ENCODE measurements around the gene PEX5L.
A peak's percentile ranks its signal among the peaks of the same experiment; 100 is the strongest.

PEX5L gene

DNA sequence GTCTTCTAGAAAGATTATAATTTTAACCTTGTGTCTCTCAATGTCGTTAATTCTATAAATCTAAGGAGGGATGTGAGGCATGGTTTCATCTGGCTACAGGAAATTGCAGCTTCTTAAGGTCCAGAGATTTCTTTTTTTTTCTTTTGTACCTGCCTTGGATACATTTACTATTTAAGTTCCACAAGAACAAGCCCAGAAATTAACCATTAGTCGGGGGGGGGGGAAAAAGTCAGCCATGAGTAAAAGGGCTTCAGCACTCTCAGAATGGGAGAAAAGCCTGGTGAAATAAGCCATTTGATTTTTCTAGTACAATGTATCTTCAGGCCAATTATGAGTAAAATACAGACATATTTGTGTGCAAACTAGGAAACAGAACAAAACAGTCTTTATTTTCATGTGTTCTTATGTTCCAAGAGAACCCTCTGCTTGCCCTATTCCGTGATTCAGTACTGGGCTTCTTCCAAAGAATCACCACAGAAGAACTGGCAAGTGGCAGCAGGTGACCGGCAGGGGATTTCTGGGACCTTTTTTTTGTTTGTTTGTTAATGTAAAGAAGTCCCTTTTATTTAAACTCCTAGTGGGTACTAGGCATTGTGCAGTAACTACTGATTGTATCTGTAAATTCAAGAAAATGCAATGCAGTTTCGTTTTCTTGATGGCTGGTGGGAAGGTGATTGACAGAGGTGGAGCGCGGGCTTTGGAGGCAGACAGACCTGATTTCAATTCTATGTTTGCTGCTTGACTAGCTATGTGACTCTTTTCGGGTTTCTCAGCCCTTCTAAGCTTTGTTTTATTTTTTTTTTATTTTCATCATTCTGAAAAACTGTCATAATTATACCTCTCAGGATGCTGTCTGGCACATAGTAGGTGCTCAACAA lies 82.5 kb downstream of the PEX5L start:
- DNase-seq: no peak

DNA sequence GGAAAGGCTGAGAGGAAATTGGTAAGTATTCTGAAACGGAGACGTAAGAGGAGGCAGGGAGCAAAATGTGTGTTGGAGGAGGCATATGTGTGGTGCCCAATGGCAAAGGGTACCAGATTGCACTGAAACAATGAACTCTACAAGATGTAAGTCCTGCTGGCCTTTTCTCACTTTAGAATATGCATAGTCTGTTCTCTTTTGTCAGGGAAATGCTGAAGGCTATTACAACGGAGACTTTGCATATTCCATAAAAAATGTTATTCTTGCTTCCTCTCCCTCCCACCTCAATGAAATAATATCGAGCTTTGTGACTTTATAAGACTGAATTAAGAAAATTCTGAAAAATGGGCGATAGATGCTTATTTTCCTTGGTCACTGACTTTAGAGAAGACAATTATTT lies 85.9 kb downstream of the PEX5L start:
- no peak for DNase-seq

DNA sequence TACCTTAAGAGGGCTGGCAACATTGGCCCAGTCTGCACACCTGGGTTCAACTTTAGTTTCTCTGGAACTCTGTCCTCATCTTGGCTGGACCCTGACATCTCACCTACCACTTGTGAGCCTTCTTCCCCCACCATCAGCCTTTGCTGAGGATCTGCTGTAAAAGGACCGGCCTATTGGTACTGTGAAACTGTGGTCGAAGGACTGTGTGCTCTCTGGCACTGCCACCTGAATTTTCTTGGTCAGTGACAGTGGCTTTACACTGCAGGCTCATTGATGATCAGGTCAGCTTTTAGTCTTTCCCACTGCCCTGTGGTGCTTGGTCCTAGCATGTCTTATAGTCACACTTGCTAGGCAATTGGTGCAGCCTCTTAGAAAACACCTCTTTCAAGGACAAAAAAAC lies 86.9 kb downstream of the PEX5L start:
- no peak for DNase-seq

DNA sequence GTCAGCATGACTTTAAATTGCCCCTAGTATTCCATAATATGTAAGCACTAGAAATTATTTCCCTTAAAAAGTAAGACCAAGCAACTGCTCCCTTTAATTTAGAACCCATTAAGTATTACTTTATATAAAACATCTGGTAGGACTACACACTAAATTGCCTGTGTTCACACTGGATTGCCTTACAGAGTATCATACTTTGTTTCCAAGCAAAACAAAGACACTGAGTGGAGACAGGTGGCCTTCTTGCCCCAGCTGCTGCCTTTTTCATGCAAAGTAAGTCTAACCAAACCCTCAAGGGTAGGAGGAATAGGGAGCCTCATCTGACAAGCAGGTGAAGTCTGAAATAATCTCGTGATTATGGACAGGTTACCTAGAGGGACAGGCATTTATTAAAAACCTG lies 87.3 kb downstream of the PEX5L start:
- DNase-seq: no peak

DNA sequence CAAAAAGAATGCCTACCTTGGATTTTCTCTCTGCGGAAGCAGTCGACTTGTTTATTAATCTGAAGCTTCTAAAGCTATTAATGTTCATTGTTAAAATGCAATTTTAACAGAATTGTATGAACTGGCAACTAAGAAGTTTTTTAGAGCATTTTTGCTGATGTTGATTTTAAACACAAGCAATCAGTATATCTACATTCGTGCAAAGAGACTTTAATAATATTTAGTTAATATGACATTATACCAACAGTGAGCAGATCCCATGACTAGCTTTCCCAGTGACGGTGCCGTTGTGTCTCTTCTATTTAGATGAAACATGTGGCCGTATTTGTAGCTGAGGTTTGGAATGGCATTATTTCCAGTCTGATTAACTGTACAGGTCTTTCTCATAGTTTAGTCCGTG lies 88.0 kb downstream of the PEX5L start:
- DNase-seq: no peak

DNA sequence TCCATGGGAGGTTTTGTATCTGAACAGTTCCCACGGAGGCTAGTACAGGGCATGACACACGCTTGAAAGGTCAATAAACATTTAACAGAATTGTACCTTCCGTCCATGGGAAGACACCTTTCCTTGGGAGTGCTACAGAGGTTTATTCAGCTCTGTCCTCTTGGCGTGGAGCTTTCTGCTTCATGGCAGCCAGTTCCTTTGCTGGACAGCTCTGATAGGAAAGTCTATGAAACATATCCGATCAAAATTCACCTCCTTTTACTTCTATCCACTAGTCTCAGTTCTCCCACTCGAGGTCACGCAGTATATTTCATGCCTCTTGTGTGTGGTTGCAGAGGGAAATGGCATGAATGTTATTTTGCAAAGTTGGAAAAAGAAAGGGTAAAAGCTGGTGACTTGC lies 91.2 kb downstream of the PEX5L start:
- DNase-seq: no peak

DNA sequence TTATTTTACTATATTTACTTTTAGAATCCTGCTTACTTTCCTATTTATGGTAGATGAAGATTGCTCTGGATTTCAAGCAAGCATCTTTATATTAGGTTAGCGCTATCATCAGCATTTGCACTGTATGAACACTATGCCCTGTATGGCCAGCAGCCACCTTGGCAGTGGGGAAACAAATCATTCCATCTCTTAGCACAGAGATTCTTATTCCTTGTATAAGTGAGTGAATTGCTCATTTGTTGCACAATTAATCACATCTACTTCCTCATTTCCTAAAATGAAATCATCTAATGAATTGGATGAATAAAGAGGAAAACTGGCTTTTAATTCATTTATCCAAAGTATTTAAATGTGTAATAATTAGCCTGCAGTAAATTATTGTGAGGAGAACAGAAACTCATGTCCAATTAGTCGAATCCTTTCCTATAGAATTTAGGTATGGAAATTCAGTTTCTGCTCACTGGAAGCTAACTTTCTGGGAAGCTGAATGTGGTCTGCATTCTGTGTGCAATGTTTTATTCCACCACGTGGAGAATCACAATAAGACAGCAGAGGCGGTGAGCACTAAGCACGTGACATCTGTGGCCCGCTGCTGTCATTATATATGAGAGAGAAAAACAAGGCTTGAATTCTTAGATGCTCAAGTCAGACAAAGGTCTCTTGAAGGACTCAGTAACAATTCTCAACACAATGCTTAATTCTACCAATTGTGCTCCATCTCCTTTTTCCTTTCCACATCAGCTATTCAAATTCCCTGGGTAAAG lies 93.4 kb downstream of the PEX5L start:
- peak in 2 of 3 donors; percentile 37 to 40 for DNase-seq

DNA sequence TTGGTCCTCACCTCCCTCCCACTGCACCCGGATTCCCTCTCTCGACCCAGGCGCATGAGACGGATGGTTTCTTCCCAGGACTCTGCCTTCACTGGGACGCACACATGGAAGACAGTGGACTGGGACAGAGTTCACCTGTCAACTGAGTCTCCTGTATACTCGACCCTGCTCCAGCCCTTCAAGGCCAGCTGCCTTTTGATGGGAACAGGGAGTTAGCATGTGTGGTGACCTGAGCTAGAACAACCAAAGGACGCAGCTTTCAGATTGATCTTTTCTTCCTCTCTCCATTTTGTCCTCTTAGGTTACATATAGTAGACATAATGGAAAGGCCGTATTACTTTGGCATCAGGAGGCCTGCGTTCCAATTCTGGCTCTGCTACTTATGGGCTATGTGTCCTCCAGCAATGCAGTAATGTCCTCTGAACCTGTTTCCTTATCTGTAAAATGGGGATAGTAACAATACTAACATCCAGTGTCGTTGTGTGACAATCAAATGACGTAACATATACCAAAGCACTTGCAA lies 94.1 kb downstream of the PEX5L start:
- no peak for DNase-seq

DNA sequence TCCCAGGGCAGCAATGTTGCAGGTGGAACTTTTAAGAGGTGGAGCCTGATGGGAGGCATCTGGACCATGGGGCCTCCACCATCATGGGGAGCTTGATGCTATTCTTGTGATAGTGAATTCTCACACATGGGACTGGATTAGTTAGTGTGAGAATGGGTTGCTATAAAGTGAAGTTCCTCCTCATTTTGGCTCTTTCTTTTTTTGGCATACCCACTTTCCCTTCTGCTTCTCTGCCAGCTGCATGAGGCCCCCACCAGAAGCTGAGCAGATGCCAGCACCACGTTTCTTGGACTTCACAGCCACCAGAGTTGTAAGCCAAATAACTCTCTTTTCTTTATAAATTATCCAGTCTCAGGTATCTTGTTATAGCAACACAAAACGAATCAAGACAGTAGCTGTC lies 101.0 kb downstream of the PEX5L start:
- DNase-seq: no peak

DNA sequence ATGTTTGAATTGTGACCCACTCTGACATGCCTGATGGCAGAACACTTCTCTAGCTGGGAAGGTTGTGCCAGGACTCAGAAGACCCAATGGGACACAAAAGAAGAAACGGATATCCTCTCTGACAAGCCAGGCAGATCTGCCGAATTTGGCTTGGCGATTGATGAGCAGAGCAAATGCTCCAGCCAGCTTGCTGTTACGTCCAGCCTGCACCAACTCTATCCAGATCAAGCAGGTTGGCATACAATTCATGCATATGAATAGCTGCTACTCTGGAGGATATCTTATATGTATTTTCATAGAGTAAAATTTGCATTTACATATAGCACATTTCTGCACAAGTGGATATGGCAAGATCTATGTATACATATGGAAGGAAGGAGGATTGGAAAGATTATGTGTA lies 102.8 kb downstream of the PEX5L start:
- DNase-seq: no peak

DNA sequence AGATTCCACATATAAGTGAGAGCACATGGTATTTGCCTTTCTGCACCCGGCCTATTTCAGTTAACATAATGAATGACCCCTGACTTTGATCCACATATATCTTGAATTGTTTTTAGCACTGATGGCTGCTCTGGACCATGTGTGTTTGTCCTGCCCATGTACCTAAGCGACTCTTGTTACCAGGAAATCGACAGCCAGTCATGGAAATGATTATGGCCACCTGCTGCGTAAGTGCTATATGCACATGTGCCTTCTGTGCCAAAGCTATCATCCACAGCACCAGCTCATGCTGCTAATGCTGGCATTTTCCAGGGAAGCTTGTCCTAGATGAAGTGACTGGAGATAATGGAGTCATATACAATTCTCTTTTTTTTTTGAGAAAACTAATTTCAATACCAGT lies 103.7 kb downstream of the PEX5L start:
- DNase-seq: no peak

DNA sequence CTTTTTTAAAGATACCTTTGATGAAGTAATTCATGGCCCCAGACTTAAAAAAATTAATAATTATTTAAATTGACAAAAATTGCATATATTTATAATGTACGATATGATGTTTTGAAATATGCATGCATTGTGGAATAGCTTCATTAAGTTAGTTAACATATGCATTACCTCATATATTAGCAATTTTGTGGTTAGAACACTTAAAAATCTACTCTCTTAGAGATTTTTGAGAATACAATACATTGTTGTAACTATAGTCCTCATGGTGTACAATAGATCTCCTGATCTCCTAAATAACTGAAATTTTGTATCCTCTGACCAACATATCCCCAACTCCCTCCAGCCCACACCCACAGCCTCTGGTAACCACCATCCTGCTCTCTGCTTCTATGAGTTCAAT lies 104.1 kb downstream of the PEX5L start:
- DNase-seq: no peak

DNA sequence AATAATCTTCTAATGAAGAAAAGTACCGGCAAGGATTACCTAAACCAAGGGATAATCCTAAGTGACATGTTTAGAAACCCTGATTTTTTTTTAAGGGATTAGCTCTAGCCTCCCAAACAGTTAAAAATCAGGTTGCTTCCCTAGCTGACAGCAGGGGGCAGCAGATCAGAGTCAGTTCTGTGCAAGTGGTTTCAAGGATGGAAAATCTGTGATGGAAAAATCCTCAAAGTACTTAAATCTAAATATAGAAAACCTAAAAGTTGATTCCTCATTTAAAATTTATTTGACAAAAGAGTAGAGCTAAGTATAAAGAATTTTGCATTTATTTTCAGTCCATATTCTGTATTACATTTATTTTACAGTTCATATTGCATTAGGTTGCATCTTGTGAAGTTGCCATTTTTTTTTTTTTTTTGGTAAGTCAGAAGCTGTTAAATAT lies 107.6 kb downstream of the PEX5L start:
- DNase-seq: peak; percentile 59 to 69 (median 64)

DNA sequence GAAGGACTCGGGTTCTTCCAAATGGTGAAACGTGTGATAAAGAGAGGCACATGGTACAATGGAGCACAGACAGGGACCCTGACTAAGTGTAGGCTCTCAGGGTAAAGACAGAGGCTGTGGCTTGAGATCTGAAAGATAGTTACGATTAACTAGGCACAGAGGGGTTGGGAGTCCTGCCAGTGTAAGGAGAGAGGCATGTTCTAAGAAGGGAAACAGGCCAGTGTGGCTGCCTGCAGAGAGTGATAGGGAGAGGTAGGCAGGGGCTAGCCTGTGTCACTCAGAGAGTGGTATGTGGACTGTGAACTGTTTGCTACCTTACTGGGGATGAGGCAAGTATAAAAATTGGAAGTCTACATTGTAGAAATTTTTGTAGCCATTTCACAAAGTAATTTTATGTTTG lies 109.5 kb downstream of the PEX5L start:
- DNase-seq: no peak

DNA sequence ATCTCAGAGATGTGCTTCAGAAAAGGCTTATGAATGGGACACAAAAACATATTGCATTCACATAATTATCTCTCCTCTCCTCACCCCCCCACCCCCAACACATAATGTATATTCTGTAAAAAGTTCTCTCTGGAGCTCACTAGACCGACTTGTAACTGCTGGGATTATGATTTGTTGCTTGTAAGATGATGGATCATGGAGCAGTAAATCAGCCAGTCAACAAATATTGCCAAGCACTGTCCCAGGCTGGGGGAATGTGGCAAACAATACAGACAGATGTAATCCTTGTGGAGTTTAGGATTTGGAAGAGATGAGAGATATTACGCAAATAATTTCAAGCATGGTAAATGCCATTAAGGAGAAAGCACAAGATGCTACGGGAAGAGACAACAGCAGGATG lies 114.8 kb downstream of the PEX5L start:
- no peak for DNase-seq

DNA sequence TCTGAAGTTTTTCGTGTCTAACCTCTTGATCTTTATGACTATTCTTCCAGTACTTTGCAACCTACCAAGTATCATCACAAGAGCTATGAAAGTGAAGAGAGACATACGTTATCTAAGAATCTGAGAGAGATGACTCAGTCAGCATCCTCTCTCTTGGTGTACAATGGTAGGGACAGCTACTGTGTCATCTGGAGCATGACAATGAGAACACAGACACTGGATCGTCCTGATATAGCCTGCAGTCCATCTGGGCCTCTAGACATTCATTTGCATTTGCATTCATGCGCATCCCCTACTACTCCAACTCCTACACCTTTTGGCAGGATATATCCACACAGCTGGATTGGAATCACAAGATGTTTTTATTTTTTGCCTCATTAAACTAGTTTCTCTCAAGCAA lies 115.2 kb downstream of the PEX5L start:
- no peak for DNase-seq

DNA sequence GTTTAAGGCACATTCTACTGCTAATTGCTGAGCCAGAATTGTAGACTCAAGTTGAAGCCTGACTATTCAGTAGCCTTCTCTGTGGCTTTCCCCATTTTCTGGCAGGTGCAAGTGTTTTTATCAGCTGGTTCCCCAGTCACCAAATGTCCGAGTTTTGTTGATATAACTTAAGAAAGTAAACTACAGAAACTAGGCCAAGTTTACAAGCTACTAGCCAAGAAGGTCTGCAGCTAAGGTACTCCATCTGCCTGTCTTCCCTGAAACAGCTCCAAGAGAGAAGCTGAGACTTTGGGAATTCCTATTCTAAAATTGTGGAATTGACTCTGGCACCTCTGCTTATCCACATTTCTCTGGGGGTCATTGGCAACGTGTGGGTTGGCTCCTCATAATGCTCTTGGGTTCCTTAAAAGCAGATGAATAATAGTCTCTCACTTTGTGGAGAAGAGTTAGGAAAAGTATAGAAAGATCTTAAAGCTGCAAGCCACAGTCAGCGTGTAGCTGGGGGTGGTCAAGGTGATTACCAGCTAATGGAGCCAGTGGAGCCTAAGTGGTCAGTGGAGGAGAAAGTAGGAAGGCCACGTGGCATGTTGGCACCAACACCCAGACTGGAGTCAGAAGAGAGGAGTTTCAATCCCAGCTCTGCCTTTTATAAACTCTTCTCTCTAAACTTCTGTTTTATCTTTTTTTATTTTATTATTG lies 128.8 kb downstream of the PEX5L start:
- no peak for DNase-seq

DNA sequence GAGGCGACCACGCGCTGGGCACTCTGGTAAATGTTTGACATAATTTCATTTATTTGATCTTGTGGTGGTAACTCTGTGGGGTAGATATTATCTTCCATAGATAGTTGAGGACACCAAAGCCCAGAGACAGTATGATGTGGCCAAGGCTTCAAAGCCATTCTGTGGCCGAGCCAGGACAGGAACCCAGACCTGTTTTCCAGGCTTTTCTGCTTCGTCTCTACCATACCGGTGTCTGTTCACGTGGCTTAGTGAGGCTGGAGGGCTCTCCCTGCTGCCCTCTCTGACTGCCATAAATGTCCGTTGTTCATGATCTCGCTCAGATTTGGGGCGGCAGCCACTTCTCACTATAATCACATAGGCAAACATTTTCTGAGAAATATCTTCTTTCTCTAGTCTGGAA lies 134.7 kb downstream of the PEX5L start:
- DNase-seq: no peak

DNA sequence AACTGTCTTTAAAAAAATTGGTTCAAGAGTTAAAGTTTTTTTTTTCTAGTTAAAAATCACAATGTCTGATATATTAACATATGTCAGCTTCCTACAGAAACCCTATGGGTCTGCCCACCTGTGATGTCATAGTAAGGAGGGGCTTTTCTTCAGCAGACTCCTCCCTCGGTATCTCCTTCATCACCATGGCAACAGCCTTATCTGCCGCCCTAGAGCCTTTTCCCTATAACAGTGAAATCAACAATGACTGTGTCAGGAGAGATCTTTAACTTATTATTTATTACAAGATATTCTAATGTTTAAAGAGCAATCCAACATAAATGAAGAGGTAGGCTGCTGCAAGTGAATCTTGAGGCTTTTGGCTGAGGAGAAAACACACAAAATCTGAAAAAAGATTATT lies 138.7 kb downstream of the PEX5L start:
- DNase-seq: peak; percentile 55 to 63 (median 61)

DNA sequence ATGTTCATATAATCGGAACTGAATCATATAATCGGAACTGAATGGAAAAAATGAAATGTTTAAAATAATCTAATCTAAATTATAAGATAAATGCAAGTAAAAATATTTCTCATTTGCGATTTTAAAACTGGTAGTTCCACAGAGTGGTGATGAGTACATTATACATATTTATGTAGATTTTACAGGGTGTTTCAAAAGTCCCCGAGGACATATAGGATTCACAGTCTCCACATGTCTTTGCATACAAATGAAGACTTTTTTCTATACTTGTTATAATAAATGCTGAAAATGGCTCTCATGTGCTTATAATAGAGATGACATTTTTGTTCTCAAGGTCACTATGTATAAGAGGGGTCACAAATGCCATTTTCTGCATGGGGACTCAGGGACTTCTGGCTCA lies 139.5 kb downstream of the PEX5L start:
- no peak for DNase-seq

DNA sequence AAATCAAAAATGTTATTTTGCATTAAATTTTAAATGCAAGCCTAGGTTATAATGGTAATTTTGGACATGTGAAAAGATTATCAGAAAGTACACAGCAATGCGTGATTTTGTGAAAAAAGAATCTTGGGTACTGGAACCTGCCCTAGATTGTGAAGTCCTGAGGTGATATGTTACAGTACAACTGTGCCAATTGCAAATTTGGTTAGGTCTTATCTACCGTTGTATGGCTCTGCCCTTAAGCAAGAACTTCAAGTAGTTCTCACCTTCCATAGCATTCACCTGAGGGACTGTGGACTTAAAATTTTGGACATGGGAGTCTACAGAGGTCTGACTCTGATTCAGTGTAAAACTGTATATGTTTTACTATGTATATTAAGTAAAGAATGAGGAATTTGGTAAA lies 140.2 kb downstream of the PEX5L start:
- DNase-seq: no peak

DNA sequence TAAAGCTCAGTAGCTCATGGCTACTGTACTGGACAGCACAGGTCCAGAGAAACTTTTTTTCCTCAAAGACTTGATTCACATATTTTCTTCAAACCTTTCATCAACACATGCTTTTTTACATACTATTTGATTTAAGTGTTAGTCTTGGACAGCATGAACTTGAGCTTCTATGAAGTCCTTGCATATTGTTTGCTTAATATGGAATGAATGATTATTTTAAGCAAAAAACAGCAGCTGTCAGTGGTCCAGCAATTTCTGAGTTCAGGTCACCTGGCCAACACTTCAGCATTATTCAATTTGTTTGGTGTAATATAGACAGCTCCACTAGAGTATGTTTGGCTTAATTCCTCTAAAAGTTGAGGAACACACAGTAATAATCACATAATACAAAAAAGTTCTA lies 141.4 kb downstream of the PEX5L start:
- no peak for DNase-seq

DNA sequence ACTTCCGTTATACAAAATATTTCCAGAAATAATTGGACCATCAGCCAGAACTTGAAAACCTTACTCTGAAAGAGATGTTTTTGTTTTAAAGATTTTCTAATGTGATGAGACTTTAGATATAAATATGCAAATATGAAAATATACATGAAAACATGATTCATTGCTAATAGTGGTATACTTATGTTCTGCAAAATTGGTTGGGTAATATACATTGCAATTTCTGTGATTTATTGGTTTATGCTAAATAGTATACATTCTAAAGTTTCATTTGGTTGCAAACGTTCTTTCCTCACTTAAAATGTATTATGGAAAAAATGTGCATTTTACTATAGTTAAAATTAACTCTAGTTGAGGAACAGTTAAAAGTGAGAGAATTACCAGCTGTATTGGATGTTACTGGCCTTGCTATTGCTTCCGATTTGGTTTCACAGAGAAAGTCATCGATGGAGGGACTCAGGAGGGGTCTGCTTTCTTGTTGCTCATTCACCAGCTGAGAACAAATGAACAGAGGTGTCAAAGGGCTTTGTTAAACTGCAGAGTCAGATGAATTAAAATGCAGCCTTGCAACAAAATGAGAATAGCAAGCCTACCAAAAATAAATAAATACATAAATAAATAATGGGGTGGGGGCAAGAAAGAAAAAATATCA lies 149.3 kb downstream of the PEX5L start:
- no peak for DNase-seq
